D341Med (cell line): ENCODE measurements around the gene WWOX.

Source experiments
- DNase-seq: peaks from one replicate; pipeline ENCODE4 v3.0.0; 2012; ENCODE audit warnings: low spot score

Gene WWOX

GRCh38 chr16:78906135-78906534 lies 806.7 kb downstream of the WWOX start:
- no peak for DNase-seq

- DNase-seq, result no peak
These were observed 809.8 kb downstream of the WWOX start for GRCh38 chr16:78909226-78909625.

- DNase-seq, result no peak
These were observed 816.4 kb downstream of the WWOX start for GRCh38 chr16:78915811-78916345.

- no peak for DNase-seq
These were observed 817.6 kb downstream of the WWOX start for GRCh38 chr16:78916928-78917545.

GRCh38 chr16:78918805-78919305 lies 819.4 kb downstream of the WWOX start:
- no peak for DNase-seq

GRCh38 chr16:78919852-78920251 lies 820.4 kb downstream of the WWOX start:
- no peak for DNase-seq

GRCh38 chr16:78920621-78921020 lies 821.2 kb downstream of the WWOX start:
- DNase-seq, result no peak

- peak; percentile 37 for DNase-seq
These were observed 825.8 kb downstream of the WWOX start for GRCh38 chr16:78925083-78925767.

- no peak for DNase-seq
These were observed 827.3 kb downstream of the WWOX start for GRCh38 chr16:78926723-78927210.

- no peak for DNase-seq
These were observed 828.3 kb downstream of the WWOX start for GRCh38 chr16:78927766-78928165.

GRCh38 chr16:78929841-78930240 lies 830.4 kb downstream of the WWOX start:
- no peak for DNase-seq

- no peak for DNase-seq
These were observed 831.1 kb downstream of the WWOX start for GRCh38 chr16:78930561-78930960.

- DNase-seq, result no peak
These were observed 831.8 kb downstream of the WWOX start for GRCh38 chr16:78931267-78931666.

- no peak for DNase-seq
These were observed 832.2 kb downstream of the WWOX start for GRCh38 chr16:78931678-78932077.

- no peak for DNase-seq
These were observed 833.0 kb downstream of the WWOX start for GRCh38 chr16:78932355-78932943.

- DNase-seq, result no peak
These were observed 836.6 kb downstream of the WWOX start for GRCh38 chr16:78936060-78936459.

GRCh38 chr16:78939597-78939996 lies 840.1 kb downstream of the WWOX start:
- no peak for DNase-seq

GRCh38 chr16:78942625-78943245 lies 843.3 kb downstream of the WWOX start:
- DNase-seq, result no peak

GRCh38 chr16:78945336-78945735 lies 845.9 kb downstream of the WWOX start:
- no peak for DNase-seq

- no peak for DNase-seq
These were observed 847.1 kb downstream of the WWOX start for GRCh38 chr16:78946556-78946955.

GRCh38 chr16:78950768-78951167 lies 851.3 kb downstream of the WWOX start:
- DNase-seq, result no peak

- DNase-seq, result no peak
These were observed 853.2 kb downstream of the WWOX start for GRCh38 chr16:78952630-78953029.
